Measurements from ENCODE around the gene C16orf54. TPM values are rescaled to one million over a fixed set of nuclear protein-coding genes. Genes with fewer than 3 reads are reported as not detected.

The C16orf54 gene
- total and polyA plus RNA-seq, 2 donors (not counting 3 experiments of a cell fraction or from before 2014, with no cell fraction given), result not detected

DNA sequence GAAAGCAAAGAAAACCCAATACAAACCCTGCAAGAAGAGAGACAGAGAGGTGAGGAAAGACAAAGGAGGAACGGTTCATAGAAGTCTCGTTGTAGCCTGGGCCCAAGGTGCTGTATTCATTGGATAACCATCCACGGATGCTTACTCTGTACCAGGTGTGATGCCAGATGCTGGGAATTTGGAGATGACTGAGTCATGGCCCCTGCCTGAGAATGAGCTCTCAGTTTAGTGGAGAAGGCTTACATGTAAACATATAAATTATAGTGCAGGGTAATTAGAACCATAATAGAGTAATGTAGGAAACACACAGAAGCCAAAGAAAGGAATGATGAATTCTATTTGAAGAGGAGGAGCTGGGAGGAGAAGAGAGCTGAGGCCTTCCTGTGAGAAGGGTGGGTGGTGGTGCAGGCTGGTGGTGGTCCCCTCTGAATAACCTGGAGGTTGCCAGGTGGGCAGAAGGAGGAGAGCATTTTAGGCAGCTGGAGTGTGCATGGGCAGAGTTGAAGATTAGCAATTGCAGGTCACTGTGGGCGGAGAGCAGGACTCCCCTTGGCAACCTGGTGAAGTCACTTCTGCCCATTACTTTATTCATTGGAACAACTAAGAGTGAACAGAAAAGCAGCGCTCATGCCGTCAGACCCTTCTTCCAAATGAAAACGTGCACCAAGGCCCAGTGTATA, 24.6 kb upstream of the C16orf54 start:
- no peaks in the 10 kb centered on the region for H3K9me1 ChIP-seq (replicated peaks; ENCODE audit: control insufficient read depth, extremely low read depth, insufficient read depth, low read length)
- H3K4me1 ChIP-seq (ENCODE audit: control insufficient read depth, extremely low read depth, insufficient read depth, low read length), result no peaks in the 10 kb centered on the region
- no peak overlapping the region for H3K4me3 ChIP-seq (replicated peaks in 1 of 3; ENCODE audit: insufficient read depth in 1 of 3, low read depth in 1 of 3, low read length in 3 of 3)
- intact Hi-C loops (cut with micrococcal nuclease) (no loop called here), dilution Hi-C loops (cut with MboI; ENCODE audit: extremely low pct_ligation_motif_present, low sequenced_read_pairs) (no loop called here)
- H3K9me3 ChIP-seq (replicated peaks; ENCODE audit: control insufficient read depth, insufficient read depth, low read length), result no peaks in the 10 kb centered on the region
- TF ChIP-seq EZH2 (IDR thresholded peaks at IDR 0.05; ENCODE audit: borderline replicate concordance, low read depth, low read length, severe bottlenecking) (no peak), JUN (IDR thresholded peaks at IDR 0.05; ENCODE audit: borderline replicate concordance, insufficient read depth, insufficient read length, low read depth) (no peak), POLR2A (IDR thresholded peaks at IDR 0.05; ENCODE audit: low read depth, low read length) (no peak)
- no peak for FAIRE-seq
- no peak overlapping the region for H3K4me2 ChIP-seq (ENCODE audit: insufficient read depth, low read length)
- H3K27ac ChIP-seq (ENCODE audit: insufficient read depth, low read depth, low read length), result no peak overlapping the region
- H3K36me3 ChIP-seq (ENCODE audit: control insufficient read depth in 2 of 2, extremely low read depth in 1 of 2, insufficient read depth in 2 of 2, low read length in 2 of 2), result no peaks in the 10 kb centered on the region
- H4K20me1 ChIP-seq (replicated peaks; ENCODE audit: control insufficient read depth, extremely low read depth, insufficient read depth, low read length), result no peaks in the 10 kb centered on the region
- no peaks in the 10 kb centered on the region for H3K79me2 ChIP-seq (ENCODE audit: control insufficient read depth, insufficient read depth, low read length)
- H2AFZ ChIP-seq (ENCODE audit: low read depth, low read length), result no peak overlapping the region
- H3K9ac ChIP-seq (replicated peaks; ENCODE audit: extremely low read depth, insufficient read depth, low read length), result no peak overlapping the region
- no peak for DNase-seq (ENCODE audit: low read depth, low spot score)
- BruUV-seq (replicated peaks), result no TSS peak
- CTCF ChIA-PET, result no interaction called here
- no peaks in the 10 kb centered on the region for H3K27me3 ChIP-seq (ENCODE audit: control insufficient read depth in 2 of 2, insufficient read depth in 2 of 2, low read length in 2 of 2)
- POLR2A ChIA-PET, result no interaction called here

DNA sequence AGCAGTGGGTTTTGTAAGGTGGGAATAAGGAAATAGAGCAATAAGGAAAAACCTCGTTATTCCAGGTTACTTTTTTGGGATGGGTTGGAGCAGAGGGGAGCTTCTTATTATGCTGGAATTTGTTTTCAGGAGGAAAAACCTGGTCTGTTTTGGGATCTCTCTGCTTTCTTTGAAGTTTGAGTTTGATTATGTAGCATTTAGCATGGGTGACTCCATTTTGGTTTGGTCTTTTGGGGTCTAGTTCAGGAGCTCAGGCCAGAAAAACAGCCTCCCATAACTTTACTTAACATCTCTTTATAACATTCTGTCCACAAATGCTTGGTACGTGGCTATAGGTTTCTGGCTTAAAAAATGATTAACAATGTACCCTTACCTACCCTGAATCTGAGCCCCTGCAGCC, 23.7 kb upstream of the C16orf54 start:
- no peak for TF ChIP-seq FOS (IDR thresholded peaks at IDR 0.05; ENCODE audit: borderline replicate concordance, insufficient read depth, low read length)

More for the DNA sequence above, 23.7 kb upstream of the C16orf54 start:
- no peak overlapping the region for H3K4me3 ChIP-seq (replicated peaks in 1 of 3; ENCODE audit: insufficient read depth in 1 of 3, low read depth in 1 of 3, low read length in 3 of 3)
- no peaks in the 10 kb centered on the region for H3K79me2 ChIP-seq (ENCODE audit: control insufficient read depth, insufficient read depth, low read length)
- H3K9me1 ChIP-seq (replicated peaks; ENCODE audit: control insufficient read depth, extremely low read depth, insufficient read depth, low read length), result no peaks in the 10 kb centered on the region
- no peaks in the 10 kb centered on the region for H4K20me1 ChIP-seq (replicated peaks; ENCODE audit: control insufficient read depth, extremely low read depth, insufficient read depth, low read length)
- intact Hi-C loops (cut with micrococcal nuclease) (no loop called here), dilution Hi-C loops (cut with MboI; ENCODE audit: extremely low pct_ligation_motif_present, low sequenced_read_pairs) (no loop called here)
- H2AFZ ChIP-seq (ENCODE audit: low read depth, low read length), result no peak overlapping the region
- no peaks in the 10 kb centered on the region for H3K27me3 ChIP-seq (ENCODE audit: control insufficient read depth in 2 of 2, insufficient read depth in 2 of 2, low read length in 2 of 2)
- no peaks in the 10 kb centered on the region for H3K36me3 ChIP-seq (ENCODE audit: control insufficient read depth in 2 of 2, extremely low read depth in 1 of 2, insufficient read depth in 2 of 2, low read length in 2 of 2)
- no TSS peak for BruUV-seq (replicated peaks)
- no peaks in the 10 kb centered on the region for H3K9me3 ChIP-seq (replicated peaks; ENCODE audit: control insufficient read depth, insufficient read depth, low read length)
- DNase-seq (ENCODE audit: low read depth, low spot score) (no peak), FAIRE-seq (no peak)
- no peaks in the 10 kb centered on the region for H3K4me1 ChIP-seq (ENCODE audit: control insufficient read depth, extremely low read depth, insufficient read depth, low read length)
- H3K9ac ChIP-seq (replicated peaks; ENCODE audit: extremely low read depth, insufficient read depth, low read length), result no peak overlapping the region
- CTCF ChIA-PET, result interaction anchor here (1.3 to 4.0 kb wide), 2 partner anchors 15 to 21 kb away, joined by 5 to 26 read pairs; partner anchors contain the start of gene KIF22
- no peak overlapping the region for H3K4me2 ChIP-seq (ENCODE audit: insufficient read depth, low read length)
- no peak overlapping the region for H3K27ac ChIP-seq (ENCODE audit: insufficient read depth, low read depth, low read length)
- POLR2A ChIA-PET, result no interaction called here
